Panc1 (cell line): ENCODE data around the gene CFAP77. TPM values are rescaled to one million over a fixed set of nuclear protein-coding genes. Genes with fewer than 3 reads are reported as not detected.

Experiments used
- ATAC-seq: fragments of 200-7000 bp; cut with Tn5 transposase; 2 replicates; pipeline ENCODE4 v1.9.1; 2020; ENCODE audit warnings: mild to moderate bottlenecking, moderate library complexity
- BruUV-seq: library from RNA; stranded (reverse); fragments of 400-500 nt; replicated peaks from 2 replicates; lab custom pipeline; 2021; lab: Mats Ljungman, UMichigan
- CTCF ChIA-PET: fragments of 300-600 bp; sonication (Branson Sonifier 250); formaldehyde crosslinking; loops from one replicate; lab custom pipeline; 2022; ENCODE audit warnings: antibody characterized with exemption; lab: Charles Lee
- POLR2A ChIA-PET: fragments of 300-600 bp; sonication (Branson Sonifier 250); formaldehyde crosslinking; loops from one replicate; lab custom pipeline; 2022; ENCODE audit warnings: antibody characterized with exemption; lab: Charles Lee
- DNase-seq: peaks from one replicate; pipeline ENCODE4 v3.0.0-alpha.2; 2010; ENCODE audit warnings: low read depth, low spot score
- H3K27ac ChIP-seq: 2 replicates; pipeline ENCODE4 v1.5.1; 2011; ENCODE audit warnings: mild to moderate bottlenecking, low read length, inconsistent platforms
- H3K27me3 ChIP-seq: fragments of 200-500 bp; sonication (Bioruptor generic); 2 replicates; pipeline ENCODE4 v1.6.0; 2014; ENCODE audit warnings: low read length, inconsistent platforms; ENCODE audit not compliant: control insufficient read depth, insufficient read depth
- H3K36me3 ChIP-seq: fragments of 200-500 bp; sonication (Bioruptor generic); 2 replicates; pipeline ENCODE4 v1.5.1; 2014; ENCODE audit warnings: inconsistent platforms, mild to moderate bottlenecking, low read length, moderate library complexity; ENCODE audit not compliant: control insufficient read depth, insufficient read depth
- H3K4me1 ChIP-seq: 2 replicates; pipeline ENCODE4 v1.5.1; 2011; ENCODE audit warnings: inconsistent platforms, mild to moderate bottlenecking, low read length, moderate library complexity; ENCODE audit not compliant: control insufficient read depth, insufficient read depth
- H3K4me3 ChIP-seq, 2 experiments: 2 replicates each; pipeline ENCODE4 v1.5.1; 2011 to 2012; ENCODE audit warnings: low read depth in 2 of 2, low read length in 2 of 2, mild to moderate bottlenecking in 2 of 2, inconsistent platforms in 1 of 2, moderate library complexity in 1 of 2
- H3K9me3 ChIP-seq: fragments of 200-500 bp; sonication (Bioruptor generic); 2 replicates; pipeline ENCODE4 v1.5.1; 2014; ENCODE audit warnings: low read depth, mild to moderate bottlenecking, inconsistent platforms, low read length, moderate library complexity; ENCODE audit not compliant: control insufficient read depth, insufficient read depth
- CTCF ChIP-seq: fragments of 450-650 bp; IDR thresholded peaks from 2 replicates; pipeline ENCODE4 v1.5.1; 2017; ENCODE audit warnings: mild to moderate bottlenecking
- POLR2AphosphoS5 ChIP-seq: IDR thresholded peaks from 2 replicates; pipeline ENCODE4 v1.6.1; 2012; ENCODE audit warnings: mild to moderate bottlenecking, low read depth, low read length, moderate library complexity
- SIN3A ChIP-seq: IDR thresholded peaks from 2 replicates; pipeline ENCODE4 v1.6.1; 2012; ENCODE audit warnings: low read depth, mild to moderate bottlenecking, low read length, moderate library complexity, borderline replicate concordance; ENCODE audit not compliant: insufficient read depth
- TCF7L2 ChIP-seq: IDR thresholded peaks from 2 replicates; pipeline ENCODE4 v1.6.1; 2011; ENCODE audit warnings: mild to moderate bottlenecking, low read depth, low read length, inconsistent platforms
- in situ Hi-C: cut with HindIII; loops from 2 replicates; pipeline ENCODE4 v1.10.0; 2016; ENCODE audit warnings: low sequenced_read_pairs, low pct_unique_long_range_greater_than_20kb
- intact Hi-C: fragments of 100-400 bp; cut with micrococcal nuclease; formaldehyde crosslinking; loops from one replicate; pipeline ENCODE4 v1.10.0; 2022; ENCODE audit not compliant: unreplicated experiment
- total RNA-seq: library from RNA; stranded (reverse); gene quantifications from one replicate; pipeline ENCODE4 v1.2.1, GENCODE V29; 2021; ENCODE audit not compliant: unreplicated experiment
- TF ChIP-seq, protein P1 (sequence below), 2 experiments: IDR thresholded peaks; 2 replicates each; pipeline ENCODE4 v1.6.1; 2011 to 2012; ENCODE audit warnings: low read depth in 2 of 2, control low read depth in 1 of 2, low read length in 1 of 2, mild to moderate bottlenecking in 1 of 2, moderate library complexity in 1 of 2; ENCODE audit not compliant: insufficient read depth in 1 of 2

Gene CFAP77
- total RNA-seq, 1 experiment from 2014 or later = not detected

- in situ Hi-C loops (no loop called here), intact Hi-C loops (no loop called here)
- Histone ChIP-seq H3K27ac (no peak overlapping the region), H3K36me3 (no peaks in the 10 kb centered on the region), H3K9me3 (no peaks in the 10 kb centered on the region), H3K4me1 (no peaks in the 10 kb centered on the region), H3K4me3 (no peak overlapping the region), H3K27me3 (no peaks in the 10 kb centered on the region)
- ChIA-PET CTCF (no interaction called here), POLR2A (no interaction called here)
- BruUV-seq = no TSS peak
- TF ChIP-seq, protein P1, sequence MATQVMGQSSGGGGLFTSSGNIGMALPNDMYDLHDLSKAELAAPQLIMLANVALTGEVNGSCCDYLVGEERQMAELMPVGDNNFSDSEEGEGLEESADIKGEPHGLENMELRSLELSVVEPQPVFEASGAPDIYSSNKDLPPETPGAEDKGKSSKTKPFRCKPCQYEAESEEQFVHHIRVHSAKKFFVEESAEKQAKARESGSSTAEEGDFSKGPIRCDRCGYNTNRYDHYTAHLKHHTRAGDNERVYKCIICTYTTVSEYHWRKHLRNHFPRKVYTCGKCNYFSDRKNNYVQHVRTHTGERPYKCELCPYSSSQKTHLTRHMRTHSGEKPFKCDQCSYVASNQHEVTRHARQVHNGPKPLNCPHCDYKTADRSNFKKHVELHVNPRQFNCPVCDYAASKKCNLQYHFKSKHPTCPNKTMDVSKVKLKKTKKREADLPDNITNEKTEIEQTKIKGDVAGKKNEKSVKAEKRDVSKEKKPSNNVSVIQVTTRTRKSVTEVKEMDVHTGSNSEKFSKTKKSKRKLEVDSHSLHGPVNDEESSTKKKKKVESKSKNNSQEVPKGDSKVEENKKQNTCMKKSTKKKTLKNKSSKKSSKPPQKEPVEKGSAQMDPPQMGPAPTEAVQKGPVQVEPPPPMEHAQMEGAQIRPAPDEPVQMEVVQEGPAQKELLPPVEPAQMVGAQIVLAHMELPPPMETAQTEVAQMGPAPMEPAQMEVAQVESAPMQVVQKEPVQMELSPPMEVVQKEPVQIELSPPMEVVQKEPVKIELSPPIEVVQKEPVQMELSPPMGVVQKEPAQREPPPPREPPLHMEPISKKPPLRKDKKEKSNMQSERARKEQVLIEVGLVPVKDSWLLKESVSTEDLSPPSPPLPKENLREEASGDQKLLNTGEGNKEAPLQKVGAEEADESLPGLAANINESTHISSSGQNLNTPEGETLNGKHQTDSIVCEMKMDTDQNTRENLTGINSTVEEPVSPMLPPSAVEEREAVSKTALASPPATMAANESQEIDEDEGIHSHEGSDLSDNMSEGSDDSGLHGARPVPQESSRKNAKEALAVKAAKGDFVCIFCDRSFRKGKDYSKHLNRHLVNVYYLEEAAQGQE (IDR thresholded peaks at IDR 0.05; ENCODE audit: insufficient read depth in 1 of 2, low read depth in 2 of 2, low read length in 1 of 2) = no peak
- TF ChIP-seq TCF7L2 (no peak), POLR2AphosphoS5 (no peak), CTCF (no peak), SIN3A (no peak)
- no peak for ATAC-seq
- DNase-seq = no peak
Measured at GRCh38 chr9:132443951-132444607, 34.1 kb downstream of the CFAP77 start.

DNA sequence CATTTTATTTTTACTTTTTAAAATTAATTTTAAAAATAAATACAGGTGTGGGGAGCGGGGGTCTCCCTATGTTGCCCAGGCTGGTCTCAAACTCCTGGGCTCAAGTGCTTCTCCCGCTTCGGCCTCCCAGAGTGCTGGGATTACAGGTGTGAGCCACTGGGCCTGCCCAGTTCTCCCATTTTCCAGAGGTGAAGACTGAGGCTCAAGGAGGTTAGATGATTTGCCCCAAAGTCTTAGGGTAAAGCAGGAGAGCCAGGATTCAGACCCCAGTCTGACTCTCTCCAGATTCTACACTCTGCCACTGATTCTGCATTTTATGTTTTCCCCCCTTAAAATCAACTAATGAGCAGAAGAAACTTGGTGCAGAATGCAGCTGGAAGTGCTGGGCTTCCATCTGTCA lies 36.9 kb downstream of the CFAP77 start:
- Histone ChIP-seq H3K36me3 (no peaks in the 10 kb centered on the region), H3K27me3 (no peaks in the 10 kb centered on the region), H3K4me1 (no peaks in the 10 kb centered on the region), H3K4me3 (no peak overlapping the region), H3K9me3 (no peaks in the 10 kb centered on the region), H3K27ac (no peak overlapping the region)
- no peak for ATAC-seq
- no peak for TF ChIP-seq CTCF
- no peak for TF ChIP-seq TCF7L2
- TF ChIP-seq, protein P1 (IDR thresholded peaks at IDR 0.05; ENCODE audit: insufficient read depth in 1 of 2, low read depth in 2 of 2, low read length in 1 of 2) = no peak
- TF ChIP-seq SIN3A = no peak
- TF ChIP-seq POLR2AphosphoS5 = no peak
- BruUV-seq = no TSS peak
- POLR2A ChIA-PET = no interaction called here
- intact Hi-C loops = no loop called here
- in situ Hi-C loops = no loop called here
- CTCF ChIA-PET = no interaction called here
- no peak for DNase-seq
